Pancreas (tissue), 10 donors: ENCODE results near the gene TMEM145. TPM values are rescaled to one million over a fixed set of nuclear protein-coding genes. Genes with fewer than 3 reads are reported as not detected.

Source experiments
- ATAC-seq, 4 donors: fragments of 200-7000 bp; cut with Tn5 transposase; one replicate each; pipeline versions ENCODE4 v1.8.0 to v1.9.1; 2020; ENCODE audit warnings: mild to moderate bottlenecking in 4 of 4, moderate library complexity in 4 of 4
- DNase-seq, 6 donors: peaks; one replicate each; pipeline ENCODE4 v3.0.0-alpha.2; 2020
- FAIRE-seq: peaks from 2 replicates; lab custom pipeline; 2012; peaks lifted over from hg19 to GRCh38; lab: Jason Lieb, UNC
- H3K27ac ChIP-seq, 4 donors: fragments of 200-600 bp; sonication (generic); 1 replicate in 3 of 4; 2 replicates in 1 of 4; pipeline versions ENCODE4 v1.5.0 to v1.8.0; 2020
- H3K27me3 ChIP-seq, 4 donors: fragments of 200-600 bp; one replicate each; pipeline ENCODE4 v1.8.0; 2021
- H3K36me3 ChIP-seq, 3 donors: fragments of 200-600 bp; sonication (generic) in 1 of 3; one replicate each; pipeline versions ENCODE4 v1.5.0 to v1.8.0; 2020 to 2021
- H3K4me1 ChIP-seq, 3 donors: fragments of 200-600 bp; one replicate each; pipeline ENCODE4 v1.8.0; 2021
- H3K4me3 ChIP-seq, 4 donors: fragments of 200-600 bp; sonication (generic) in 2 of 4; one replicate each; pipeline versions ENCODE4 v1.5.0 to v1.8.0; 2020 to 2021
- H3K9me3 ChIP-seq, 4 donors: fragments of 200-600 bp; one replicate each; pipeline ENCODE4 v1.8.0; 2021
- WGBS, 2 donors: extraction: QIAGEN DNeasy Blood & Tissue Kit; methylation state at CpG; one replicate each; pipeline ENCODE4 v1.1.7; 2013; 5-methylcytosine and 5-hydroxymethylcytosine counted together
- intact Hi-C, 3 donors: fragments of 100-400 bp; cut with DNase I; formaldehyde crosslinking; loops; one replicate each; pipeline versions ENCODE4 v1.11.1 to v1.14.2; 2022
- polyA plus RNA-seq, 2 donors: library from polyadenylated mRNA; stranded (reverse); fragments of 200-250 nt; gene quantifications; one replicate each; pipeline ENCODE4 v1.2.3, GENCODE V29; 2013
- total RNA-seq, 6 donors: library from RNA; stranded (reverse); fragmentation: NEBNext Ultra II Directional in 4 of 6; extraction: Animal tissue kit (Norgen Biotek cat#: 25700) in 4 of 6; gene quantifications; one replicate each; pipeline versions ENCODE4 v1.2.1 to v1.2.4, GENCODE V29; 2021 to 2023
- TF ChIP-seq, protein P1 (sequence below), 4 donors: fragments of 200-600 bp; sonication (generic) in 3 of 4; IDR thresholded peaks; one replicate each; pipeline versions ENCODE4 v1.5.0 to v1.8.0; 2021; ENCODE audit warnings: antibody characterized with exemption in 4 of 4
- donor health status: healthy with polysubstance abuse.
- donor health status: DM: no; HTN: no; CAD: no; lungs with moderate emphysema.
- donor health status: DM: no; HTN: no; CAD: no.
- donor health status: control.
- donor health status: control.
- donor health status: Bipolar disorder and iron deficiency.
- donor health status: DM: yes; HTN: yes; CAD: no.
- donor health status: DM: no; HTN: no; CAD: no.
- donor health status: DM: no; HTN: no; CAD: no.
- donor health status: DM: yes; HTN: yes; CAD: no.

The TMEM145 gene
- total and polyA plus RNA-seq, 8 donors = 0.46 to 8.2 (median 1.0) TPM

DNA sequence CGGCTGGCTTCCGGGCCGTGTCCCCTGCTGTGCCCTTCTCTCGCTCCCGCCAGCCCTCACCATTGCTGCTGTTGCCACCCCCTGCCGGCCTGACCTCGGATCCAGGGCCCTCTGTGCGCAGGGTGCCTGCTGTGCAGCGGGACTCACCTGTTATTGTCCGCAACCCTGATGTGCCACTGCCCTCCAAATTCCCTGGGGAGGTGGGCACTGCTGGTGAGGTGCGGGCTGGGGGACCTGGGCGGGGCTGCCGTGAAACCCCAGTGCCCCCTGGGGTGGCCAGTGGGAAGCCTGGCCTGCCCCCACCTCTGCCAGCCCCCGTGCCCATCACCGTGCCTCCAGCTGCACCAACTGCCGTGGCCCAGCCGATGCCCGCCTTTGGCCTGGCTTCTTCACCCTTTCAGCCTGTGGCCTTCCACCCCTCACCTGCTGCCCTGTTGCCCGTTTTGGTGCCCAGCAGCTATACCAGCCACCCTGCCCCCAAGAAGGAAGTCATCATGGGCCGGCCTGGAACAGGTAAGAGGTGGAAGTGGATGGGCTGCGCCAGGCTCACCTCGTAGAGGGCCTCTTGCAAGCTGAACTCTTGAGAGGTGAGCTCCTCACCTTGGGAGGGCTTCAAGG is 38.9 kb upstream of the TMEM145 start:
- peak in 3 of 6 donors; percentile 18 to 73 (median 42) for DNase-seq
- Histone ChIP-seq H3K27ac (no peak overlapping the region), H3K9me3 (no peaks in the 10 kb centered on the region), H3K27me3 (no peaks in the 10 kb centered on the region), H3K4me3 (no peak overlapping the region), H3K36me3 (peaks cover 0 to 29% (median 15%) of the 10 kb centered on the region in 3 donors), H3K4me1 (peaks cover 13 to 36% (median 20%) of the 10 kb centered on the region in 3 donors)
- ATAC-seq = no peak
- intact Hi-C loops = no loop called here
- TF ChIP-seq, protein P1, sequence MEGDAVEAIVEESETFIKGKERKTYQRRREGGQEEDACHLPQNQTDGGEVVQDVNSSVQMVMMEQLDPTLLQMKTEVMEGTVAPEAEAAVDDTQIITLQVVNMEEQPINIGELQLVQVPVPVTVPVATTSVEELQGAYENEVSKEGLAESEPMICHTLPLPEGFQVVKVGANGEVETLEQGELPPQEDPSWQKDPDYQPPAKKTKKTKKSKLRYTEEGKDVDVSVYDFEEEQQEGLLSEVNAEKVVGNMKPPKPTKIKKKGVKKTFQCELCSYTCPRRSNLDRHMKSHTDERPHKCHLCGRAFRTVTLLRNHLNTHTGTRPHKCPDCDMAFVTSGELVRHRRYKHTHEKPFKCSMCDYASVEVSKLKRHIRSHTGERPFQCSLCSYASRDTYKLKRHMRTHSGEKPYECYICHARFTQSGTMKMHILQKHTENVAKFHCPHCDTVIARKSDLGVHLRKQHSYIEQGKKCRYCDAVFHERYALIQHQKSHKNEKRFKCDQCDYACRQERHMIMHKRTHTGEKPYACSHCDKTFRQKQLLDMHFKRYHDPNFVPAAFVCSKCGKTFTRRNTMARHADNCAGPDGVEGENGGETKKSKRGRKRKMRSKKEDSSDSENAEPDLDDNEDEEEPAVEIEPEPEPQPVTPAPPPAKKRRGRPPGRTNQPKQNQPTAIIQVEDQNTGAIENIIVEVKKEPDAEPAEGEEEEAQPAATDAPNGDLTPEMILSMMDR (IDR thresholded peaks at IDR 0.05) = no peak
- FAIRE-seq = no peak
- WGBS, 2 donors = 91% methylated on average over 22 of the region's 22 CpGs

DNA sequence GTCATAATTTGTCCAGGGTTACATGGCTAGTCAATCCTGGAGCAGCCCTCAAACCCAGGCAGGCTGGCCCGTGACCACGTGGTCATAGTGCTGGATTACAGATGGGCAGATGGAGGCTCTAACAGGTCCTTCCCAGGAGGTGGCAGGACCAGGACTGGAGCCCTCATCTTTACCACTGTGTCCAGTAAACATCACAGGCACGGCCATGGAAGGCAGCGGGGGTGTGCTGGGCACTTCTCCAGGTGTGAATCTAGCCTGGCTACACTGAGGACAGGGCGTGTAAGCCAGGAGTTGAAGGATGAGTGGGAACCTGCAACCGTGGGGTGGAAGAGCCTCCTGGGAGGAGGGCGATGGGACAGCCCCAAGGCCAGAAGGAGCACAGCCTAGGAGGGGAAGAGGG is 38.0 kb upstream of the TMEM145 start:
- H3K9me3 ChIP-seq = no peaks in the 10 kb centered on the region
- peaks cover 16 to 42% (median 25%) of the 10 kb centered on the region in 3 donors for H3K4me1 ChIP-seq
- TF ChIP-seq, protein P1 (IDR thresholded peaks at IDR 0.05) = no peak
- H3K27me3 ChIP-seq = no peaks in the 10 kb centered on the region
- FAIRE-seq (no peak), ATAC-seq (no peak), DNase-seq (peak in 3 of 6 donors; percentile 22 to 45 (median 31))
- WGBS, 2 donors = 59 to 70% methylated on average over 7 of the region's 7 CpGs
- H3K27ac ChIP-seq = no peak overlapping the region
- H3K4me3 ChIP-seq = no peak overlapping the region
- peaks cover 0 to 29% (median 15%) of the 10 kb centered on the region in 3 donors for H3K36me3 ChIP-seq
- intact Hi-C loops = no loop called here

DNA sequence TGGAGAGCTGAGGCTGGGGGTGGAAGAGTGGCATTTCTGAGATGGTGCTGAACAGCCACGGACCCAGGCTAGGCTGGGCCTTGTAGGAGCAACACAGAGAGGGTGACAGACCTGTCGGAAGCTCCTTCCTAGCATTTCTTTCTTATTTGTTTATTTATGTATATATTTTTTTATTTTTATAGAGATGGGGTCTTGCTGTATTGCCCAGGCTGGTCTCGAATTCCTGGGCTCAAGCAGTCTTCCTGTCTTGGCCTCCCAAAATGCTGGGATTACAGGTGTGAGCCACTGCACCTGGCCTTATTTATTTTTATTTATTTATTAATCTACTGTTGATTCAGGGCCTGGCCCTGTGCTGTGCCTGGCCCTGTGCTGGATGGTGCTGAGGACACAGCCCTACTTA is 37.6 kb upstream of the TMEM145 start:
- no peak overlapping the region for H3K27ac ChIP-seq
- no peak for ATAC-seq

GRCh38 chr19:42276284-42276683 is 36.8 kb upstream of the TMEM145 start:
- no peaks in the 10 kb centered on the region for H3K27me3 ChIP-seq
- peaks cover 18 to 40% (median 20%) of the 10 kb centered on the region in 3 donors for H3K4me1 ChIP-seq
- 71 to 79% methylated on average over 3 of the region's 3 CpGs for WGBS, 2 donors
- intact Hi-C loops = no loop called here
- TF ChIP-seq, protein P1 (IDR thresholded peaks at IDR 0.05) = no peak
- DNase-seq (peak in 1 of 6 donors; percentile 38), FAIRE-seq (no peak), ATAC-seq (no peak)
- no peak overlapping the region for H3K27ac ChIP-seq
- H3K36me3 ChIP-seq = peaks cover 0 to 29% (median 15%) of the 10 kb centered on the region in 3 donors
- H3K4me3 ChIP-seq = no peak overlapping the region
- H3K9me3 ChIP-seq = no peaks in the 10 kb centered on the region

More for the DNA sequence above, 37.6 kb upstream of the TMEM145 start:
- TF ChIP-seq, protein P1 (IDR thresholded peaks at IDR 0.05) = no peak
- no peak for FAIRE-seq
- Histone ChIP-seq H3K27me3 (no peaks in the 10 kb centered on the region), H3K36me3 (peaks cover 0 to 29% (median 15%) of the 10 kb centered on the region in 3 donors), H3K4me1 (peaks cover 16 to 42% (median 25%) of the 10 kb centered on the region in 3 donors), H3K9me3 (no peaks in the 10 kb centered on the region), H3K4me3 (no peak overlapping the region)
- intact Hi-C loops = no loop called here
- 80 to 83% methylated on average over 3 of the region's 3 CpGs for WGBS, 2 donors
- no peak for DNase-seq

DNA sequence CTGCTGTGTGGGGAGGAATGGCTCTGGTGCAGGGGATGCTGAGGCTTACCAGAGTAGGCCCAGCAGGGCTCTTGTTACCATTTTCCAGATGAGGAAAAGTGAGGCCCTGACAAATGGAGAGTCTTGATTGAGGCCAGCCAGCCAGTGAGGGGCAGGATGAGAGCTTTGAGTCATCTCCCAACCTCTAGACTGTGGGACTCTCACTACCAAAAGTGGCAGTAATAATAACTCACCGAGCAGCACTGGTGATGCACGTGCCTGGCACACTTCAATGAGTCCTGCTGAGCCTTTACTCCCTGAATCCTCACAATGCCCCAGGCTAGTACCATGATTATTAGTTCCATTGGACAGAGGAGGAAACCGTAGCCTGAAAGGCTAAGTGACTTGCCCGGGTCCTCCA is 36.3 kb upstream of the TMEM145 start:
- no peak overlapping the region for H3K4me3 ChIP-seq
- WGBS, 2 donors = 86 to 87% methylated on average over 4 of the region's 4 CpGs
- TF ChIP-seq, protein P1 (IDR thresholded peaks at IDR 0.05) = no peak
- no peaks in the 10 kb centered on the region for H3K27me3 ChIP-seq
- DNase-seq (no peak), FAIRE-seq (no peak), ATAC-seq (no peak)
- H3K36me3 ChIP-seq = peaks cover 0 to 29% (median 15%) of the 10 kb centered on the region in 3 donors
- H3K27ac ChIP-seq = no peak overlapping the region
- no peaks in the 10 kb centered on the region for H3K9me3 ChIP-seq
- peaks cover 16 to 43% (median 26%) of the 10 kb centered on the region in 3 donors for H3K4me1 ChIP-seq
- intact Hi-C loops = no loop called here
